Mesothelial cell of epicardium (in vitro differentiated cells): ENCODE measurements around the gene TXNDC12. TPM values are rescaled to one million over a fixed set of nuclear protein-coding genes. Genes with fewer than 3 reads are reported as not detected.
"Not testable (repeated sequence)": the region's sequence is repeated elsewhere in the genome, so short reads cannot be mapped to it uniquely, and the experiment has no call there.

ENCODE experiments used
- DNase-seq, 2 experiments: peaks; one replicate each; pipeline ENCODE4 v3.0.0; 2021; ENCODE audit warnings: low spot score in 2 of 2; ENCODE audit not compliant: unreplicated experiment in 2 of 2
- H3K27ac Mint-ChIP-seq: 2 replicates; pipeline ENCODE4 v1.8.0; 2021; ENCODE audit warnings: mixed read lengths
- H3K27me3 Mint-ChIP-seq: 2 replicates; pipeline ENCODE4 v1.8.0; 2021; ENCODE audit warnings: low read depth, mixed read lengths
- H3K36me3 Mint-ChIP-seq: 2 replicates; pipeline ENCODE4 v1.8.0; 2021; ENCODE audit warnings: mixed read lengths
- H3K4me1 Mint-ChIP-seq: 2 replicates; pipeline ENCODE4 v1.8.0; 2021; ENCODE audit warnings: mixed read lengths
- H3K4me3 Mint-ChIP-seq: 2 replicates; pipeline ENCODE4 v1.8.0; 2021; ENCODE audit warnings: mild to moderate bottlenecking, moderate library complexity, mixed read lengths
- H3K9me3 Mint-ChIP-seq: 2 replicates; pipeline ENCODE4 v1.8.0; 2021; ENCODE audit warnings: mixed read lengths
- CTCF ChIP-seq: fragments of 200-600 bp; sonication (generic); IDR thresholded peaks from one replicate; pipeline ENCODE4 v1.5.0; 2021; ENCODE audit warnings: antibody characterized with exemption; ENCODE audit not compliant: unreplicated experiment
- total RNA-seq: library from RNA; stranded (reverse); gene quantifications from 3 replicates; pipeline ENCODE4 v1.2.1, GENCODE V29; 2021

The TXNDC12 gene
- 46.7 to 53.9 TPM (median 47.8 TPM) in 3 replicates for total RNA-seq

GRCh38 chr1:52055066-52055865 is at the start of gene TXNDC12:
Gene TXNDC12, minus strand, starts transcription at chr1:52055191. Its CDS starts 95 bp downstream, at chr1:52055096.
- H3K4me1 Mint-ChIP-seq, result peaks cover 47% of the 10 kb centered on the region
- peak within 1 kb of the TSS; percentile 96 for H3K27ac Mint-ChIP-seq
- TF ChIP-seq CTCF, result no peak
- H3K9me3 Mint-ChIP-seq, result no peaks in the 10 kb centered on the region
- H3K4me3 Mint-ChIP-seq, result peak within 1 kb of the TSS; percentile 93
- H3K27me3 Mint-ChIP-seq, result no peaks in the 10 kb centered on the region
- peak; percentile 46 to 69 for DNase-seq
- peaks cover 7% of the 10 kb centered on the region for H3K36me3 Mint-ChIP-seq

GRCh38 chr1:52102336-52103013 is 47.5 kb upstream of the TXNDC12 start:
- no peak for DNase-seq
- no peaks in the 10 kb centered on the region for H3K9me3 Mint-ChIP-seq

GRCh38 chr1:52098139-52098871 is 43.3 kb upstream of the TXNDC12 start:
- Mint-ChIP-seq H3K36me3 (peaks cover 2% of the 10 kb centered on the region), H3K4me1 (no peaks in the 10 kb centered on the region), H3K27me3 (peaks cover 4% of the 10 kb centered on the region), H3K4me3 (no peak overlapping the region), H3K27ac (no peak overlapping the region), H3K9me3 (no peaks in the 10 kb centered on the region)
- no peak for DNase-seq
- TF ChIP-seq CTCF, result no peak

More at GRCh38 chr1:52102336-52103013, 47.5 kb upstream of the TXNDC12 start:
- no peak for TF ChIP-seq CTCF
- no peaks in the 10 kb centered on the region for H3K4me1 Mint-ChIP-seq
- H3K4me3 Mint-ChIP-seq, result no peak overlapping the region
- H3K36me3 Mint-ChIP-seq, result no peaks in the 10 kb centered on the region
- peaks cover 4% of the 10 kb centered on the region for H3K27me3 Mint-ChIP-seq
- no peak overlapping the region for H3K27ac Mint-ChIP-seq

GRCh38 chr1:52096216-52096615 is 41.2 kb upstream of the TXNDC12 start:
- TF ChIP-seq CTCF, result no peak
- no peak for DNase-seq
- Mint-ChIP-seq H3K27me3 (peaks cover 4% of the 10 kb centered on the region), H3K4me3 (no peak overlapping the region), H3K27ac (no peak overlapping the region), H3K9me3 (no peaks in the 10 kb centered on the region), H3K4me1 (no peaks in the 10 kb centered on the region), H3K36me3 (peaks cover 10% of the 10 kb centered on the region)

GRCh38 chr1:52094300-52094699 is 39.3 kb upstream of the TXNDC12 start:
- DNase-seq, H3K27me3 Mint-ChIP-seq, H3K4me1 Mint-ChIP-seq, H3K27ac Mint-ChIP-seq, H3K9me3 Mint-ChIP-seq, H3K4me3 Mint-ChIP-seq: not testable (repeated sequence)
- peaks cover 22% of the 10 kb centered on the region for H3K36me3 Mint-ChIP-seq

GRCh38 chr1:52087892-52088291 is 32.9 kb upstream of the TXNDC12 start:
- H3K36me3 Mint-ChIP-seq, result peaks cover 36% of the 10 kb centered on the region
- not testable (repeated sequence) for H3K4me1 Mint-ChIP-seq, H3K9me3 Mint-ChIP-seq, H3K27ac Mint-ChIP-seq, DNase-seq, H3K4me3 Mint-ChIP-seq, H3K27me3 Mint-ChIP-seq
